ENCODE data around the gene DXO. TPM values are rescaled to one million over a fixed set of nuclear protein-coding genes. Genes with fewer than 3 reads are reported as not detected.

The DXO gene
- total and polyA plus RNA-seq, 2 of the 13 experiments (the other 11 are each of a cell fraction or from before 2014, with no cell fraction given), result 18.6 to 26.2 TPM

DNA sequence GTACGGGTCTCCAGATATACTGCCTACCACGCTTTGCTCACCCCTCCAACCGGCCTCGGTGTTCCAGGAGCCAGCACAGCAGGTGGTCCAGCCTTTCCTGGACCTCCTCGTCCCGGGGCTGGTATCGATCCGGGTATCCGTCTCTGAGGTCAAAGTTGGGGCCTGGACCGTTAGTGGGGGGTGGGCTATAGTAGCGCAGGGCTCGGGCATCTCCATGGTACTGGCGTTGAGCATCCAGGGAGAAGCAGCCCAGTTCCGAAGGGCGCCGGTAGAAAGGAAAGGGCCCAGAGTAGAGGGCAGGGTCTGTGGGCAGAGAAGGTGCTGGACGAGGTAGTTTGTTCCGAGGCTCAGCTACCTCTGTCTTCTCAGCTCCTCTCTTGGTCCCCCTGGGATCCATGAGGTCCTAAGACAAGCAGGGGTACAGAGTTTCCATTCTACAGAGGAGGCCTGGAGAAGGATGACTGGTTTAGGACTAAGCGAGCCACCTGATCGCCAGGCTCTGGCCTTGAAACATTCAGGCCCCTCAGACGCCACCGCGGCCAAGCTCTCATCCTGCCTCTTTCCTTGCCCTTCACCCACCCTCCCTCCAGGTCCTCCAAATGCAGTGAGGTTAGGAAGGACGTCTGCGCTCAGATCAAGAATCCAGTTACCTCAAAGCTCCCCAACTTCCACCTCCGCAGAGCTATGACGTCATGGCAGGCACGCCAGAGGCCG lies 502 bp downstream of the DXO start (continued):
- TF ChIP-seq ZNF296 (CRISPR knock-in tag; conservative IDR thresholded peaks at IDR 0.05) (peak; percentile 72), ZXDC (CRISPR knock-in tag; IDR thresholded peaks at IDR 0.05) (peak; percentile 48; the same call in 1 of the 2 replicates), ZNF674 (CRISPR knock-in tag; IDR thresholded peaks at IDR 0.05; ENCODE audit: low read depth) (0 out of 2 replicates have a peak, but pooled peaks have one; percentile 26), ZBTB3 (CRISPR knock-in tag; IDR thresholded peaks at IDR 0.05; ENCODE audit: borderline replicate concordance, low read depth) (no peak; the same call in 1 of the 2 replicates), ZNF382 (CRISPR knock-in tag; IDR thresholded peaks at IDR 0.05; ENCODE audit: borderline replicate concordance) (no peak), GLI4 (CRISPR knock-in tag; IDR thresholded peaks at IDR 0.05; ENCODE audit: borderline replicate concordance) (peak; percentile 56; the same call in 1 of the 2 replicates), NR2F2 (IDR thresholded peaks at IDR 0.05; ENCODE audit: borderline replicate concordance, low read depth) (no peak), ELF1 (CRISPR knock-in tag; IDR thresholded peaks at IDR 0.05) (no peak), TAF15 (IDR thresholded peaks at IDR 0.05; ENCODE audit: low read depth, low read length, poor library complexity, severe bottlenecking) (no peak), TCF7L2 (IDR thresholded peaks at IDR 0.05; ENCODE audit: low read depth, low read length) (no peak), KLF12 (CRISPR knock-in tag; IDR thresholded peaks at IDR 0.05; ENCODE audit: borderline replicate concordance) (0 out of 2 replicates have a peak, but pooled peaks have one; percentile 72), PAX8 (CRISPR knock-in tag; IDR thresholded peaks at IDR 0.05; ENCODE audit: borderline replicate concordance) (0 out of 2 replicates have a peak, but pooled peaks have one; percentile 5), ZNF839 (CRISPR knock-in tag; IDR thresholded peaks at IDR 0.05; ENCODE audit: borderline replicate concordance) (no peak), REPIN1 (CRISPR knock-in tag; IDR thresholded peaks at IDR 0.05; ENCODE audit: borderline replicate concordance, low read depth) (no peak)
- TF ChIP-seq, protein P1, sequence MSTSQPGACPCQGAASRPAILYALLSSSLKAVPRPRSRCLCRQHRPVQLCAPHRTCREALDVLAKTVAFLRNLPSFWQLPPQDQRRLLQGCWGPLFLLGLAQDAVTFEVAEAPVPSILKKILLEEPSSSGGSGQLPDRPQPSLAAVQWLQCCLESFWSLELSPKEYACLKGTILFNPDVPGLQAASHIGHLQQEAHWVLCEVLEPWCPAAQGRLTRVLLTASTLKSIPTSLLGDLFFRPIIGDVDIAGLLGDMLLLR (CRISPR knock-in tag; IDR thresholded peaks at IDR 0.05), result no peak
- TF ChIP-seq, protein P2, sequence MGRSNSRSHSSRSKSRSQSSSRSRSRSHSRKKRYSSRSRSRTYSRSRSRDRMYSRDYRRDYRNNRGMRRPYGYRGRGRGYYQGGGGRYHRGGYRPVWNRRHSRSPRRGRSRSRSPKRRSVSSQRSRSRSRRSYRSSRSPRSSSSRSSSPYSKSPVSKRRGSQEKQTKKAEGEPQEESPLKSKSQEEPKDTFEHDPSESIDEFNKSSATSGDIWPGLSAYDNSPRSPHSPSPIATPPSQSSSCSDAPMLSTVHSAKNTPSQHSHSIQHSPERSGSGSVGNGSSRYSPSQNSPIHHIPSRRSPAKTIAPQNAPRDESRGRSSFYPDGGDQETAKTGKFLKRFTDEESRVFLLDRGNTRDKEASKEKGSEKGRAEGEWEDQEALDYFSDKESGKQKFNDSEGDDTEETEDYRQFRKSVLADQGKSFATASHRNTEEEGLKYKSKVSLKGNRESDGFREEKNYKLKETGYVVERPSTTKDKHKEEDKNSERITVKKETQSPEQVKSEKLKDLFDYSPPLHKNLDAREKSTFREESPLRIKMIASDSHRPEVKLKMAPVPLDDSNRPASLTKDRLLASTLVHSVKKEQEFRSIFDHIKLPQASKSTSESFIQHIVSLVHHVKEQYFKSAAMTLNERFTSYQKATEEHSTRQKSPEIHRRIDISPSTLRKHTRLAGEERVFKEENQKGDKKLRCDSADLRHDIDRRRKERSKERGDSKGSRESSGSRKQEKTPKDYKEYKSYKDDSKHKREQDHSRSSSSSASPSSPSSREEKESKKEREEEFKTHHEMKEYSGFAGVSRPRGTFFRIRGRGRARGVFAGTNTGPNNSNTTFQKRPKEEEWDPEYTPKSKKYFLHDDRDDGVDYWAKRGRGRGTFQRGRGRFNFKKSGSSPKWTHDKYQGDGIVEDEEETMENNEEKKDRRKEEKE (IDR thresholded peaks at IDR 0.05), result no peak

All from HepG2 (cell line).